ENCODE results near the gene CDHR1. TPM values are rescaled to one million over a fixed set of nuclear protein-coding genes. Genes with fewer than 3 reads are reported as not detected.

The CDHR1 gene
- total RNA-seq: 0.23 TPM

DNA sequence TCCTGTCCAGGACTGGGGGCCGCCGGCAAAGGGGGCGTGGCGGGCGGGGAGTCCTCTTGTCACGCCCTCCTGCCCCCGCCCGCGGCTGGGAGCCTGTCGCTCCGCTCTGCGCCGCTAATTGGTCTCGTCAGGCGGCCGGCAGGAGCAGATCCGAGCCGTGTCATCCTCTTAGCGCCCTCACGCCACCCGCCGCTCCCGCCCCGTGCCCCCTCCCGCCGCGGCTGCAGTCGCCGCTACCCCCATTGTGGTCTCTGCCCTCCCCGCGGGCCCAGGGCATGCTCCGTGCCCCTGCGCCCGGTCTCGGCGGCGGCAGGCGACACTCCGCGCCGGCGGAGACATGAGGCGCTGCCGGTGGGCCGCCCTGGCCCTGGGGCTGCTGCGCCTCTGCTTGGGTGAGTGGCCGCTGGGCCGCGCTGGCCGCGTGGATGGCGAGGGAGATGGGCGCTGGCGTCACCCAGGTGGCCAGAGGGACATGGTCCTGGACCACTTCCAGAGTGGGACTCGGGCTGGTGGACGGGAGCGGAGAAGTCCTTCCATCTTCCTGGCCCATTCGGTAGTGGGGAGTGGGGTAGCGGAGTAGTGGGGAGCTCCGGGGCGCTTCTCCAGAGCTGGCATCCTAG is at the start of gene CDHR1:
TSS of gene CDHR1 (plus strand) at position 114 of the 620 bp plus-strand sequence. CDS start at position 338, 224 bp downstream.

GRCh38 chr10:84173501-84173929 is 20.8 kb upstream of the CDHR1 start, which contains the start of gene GPR15LG:
TSS of gene GPR15LG (plus strand) at chr10:84173801. CDS start at chr10:84173852, 51 bp downstream.

GRCh38 chr10:84225427-84226173 is 31.3 kb downstream of the CDHR1 start, which contains the start of gene LRIT2:
TSS of gene LRIT2 (minus strand) at chr10:84225544. CDS start at chr10:84225520, 24 bp downstream.

DNA sequence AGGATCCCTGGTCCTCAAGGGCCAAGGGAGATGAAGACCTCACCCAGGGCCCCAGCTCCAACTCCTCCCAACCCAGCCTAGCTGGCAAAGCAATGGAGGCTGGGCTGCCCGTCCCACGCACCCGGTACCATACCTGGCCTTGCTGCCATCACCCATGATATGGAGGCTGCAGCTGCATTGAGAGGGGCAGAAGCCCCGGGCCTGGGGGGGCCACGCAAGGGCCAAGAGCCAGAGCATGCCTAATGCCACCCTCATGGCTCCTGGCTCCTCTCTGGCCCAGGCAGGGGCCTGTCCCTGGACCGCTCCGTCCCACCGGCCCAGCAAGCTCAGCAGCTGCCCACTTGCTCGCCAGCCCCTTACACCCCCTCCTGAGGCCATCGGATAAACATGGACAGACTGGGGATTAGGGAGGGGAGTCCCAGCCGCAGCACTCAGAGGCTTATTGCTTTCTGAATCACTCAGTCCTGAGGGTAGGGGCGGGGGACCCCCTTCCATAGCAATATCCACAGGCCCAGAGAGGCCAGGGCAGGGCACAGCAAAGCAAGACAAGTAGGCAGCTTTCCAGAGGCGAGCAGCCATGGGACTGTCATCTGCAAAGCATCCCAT is 47.0 kb downstream of the CDHR1 start, which contains the start of gene LRIT1:
TSS of gene LRIT1 (minus strand) at position 362 of the 606 bp plus-strand sequence. CDS start at position 255, 107 bp downstream.

GRCh38 chr10:84244651-84245270 is 50.4 kb downstream of the CDHR1 start, which contains the start of gene RGR:
TSS of gene RGR (plus strand) at chr10:84245053. CDS start at chr10:84245091, 38 bp downstream.

Other genes with a start within 250 kb of the CDHR1 start
- gene GHITM, start 55.0 kb upstream of the CDHR1 start, total RNA-seq: 118 TPM
- 0.64 TPM for gene GPR15LG, start 20.7 kb upstream of the CDHR1 start, total RNA-seq
- not detected for gene LRIT2, start 31.0 kb downstream of the CDHR1 start, total RNA-seq
- not detected for gene LRIT1, start 47.0 kb downstream of the CDHR1 start, total RNA-seq
- 1.6 TPM for gene RGR, start 50.5 kb downstream of the CDHR1 start, total RNA-seq
- gene CCSER2, start 134.1 kb downstream of the CDHR1 start, total RNA-seq: 34.9 TPM